Panc1 (cell line): ENCODE data around the gene RXYLT1. TPM values are rescaled to one million over a fixed set of nuclear protein-coding genes. Genes with fewer than 3 reads are reported as not detected.

Experiments
- total RNA-seq: library from RNA; stranded (reverse); gene quantifications from one replicate; pipeline ENCODE4 v1.2.1, GENCODE V29; 2021; ENCODE audit not compliant: unreplicated experiment

RXYLT1 gene
- total RNA-seq, 1 experiment from 2014 or later: 20.3 TPM

Other genes starting within 250 kb of the RXYLT1 start
- 6.6 TPM for gene DPY19L2, start 111.4 kb upstream of the RXYLT1 start, total RNA-seq
- 26.8 TPM for gene SRGAP1, start 64.8 kb downstream of the RXYLT1 start, total RNA-seq